B cell (primary cell): ENCODE results near the gene CCK. TPM values are rescaled to one million over a fixed set of nuclear protein-coding genes. Genes with fewer than 3 reads are reported as not detected.

Source experiments
- ATAC-seq: fragments of 200-7000 bp; cut with Tn5 transposase; one replicate; pipeline ENCODE4 v1.10.0; 2021; ENCODE audit warnings: low read depth, mild to moderate bottlenecking, moderate number of reproducible peaks, moderate library complexity
- CTCF ChIA-PET: fragments of 350-600 bp; sonication (Branson Sonifier 250); formaldehyde crosslinking; loops from one replicate; lab custom pipeline; 2021; ENCODE audit warnings: antibody characterized with exemption, inconsistent platforms; lab: Charles Lee
- POLR2A ChIA-PET: fragments of 350-600 bp; sonication (Branson Sonifier 250); formaldehyde crosslinking; loops from one replicate; lab custom pipeline; 2021; ENCODE audit warnings: antibody characterized with exemption; lab: Charles Lee
- DNase-seq: peaks from one replicate; pipeline ENCODE4 v3.0.0; 2013
- H2AFZ ChIP-seq: 2 replicates; pipeline ENCODE4 v1.6.1; 2012; ENCODE audit warnings: mild to moderate bottlenecking, low read depth, low read length; ENCODE audit not compliant: insufficient read depth, poor library complexity, severe bottlenecking
- H3K27ac ChIP-seq, 2 donors: 1 replicate in 1 of 2; 2 replicates in 1 of 2; pipeline ENCODE4 v1.5.1; 2012 to 2013; ENCODE audit warnings: low read length in 2 of 2, mild to moderate bottlenecking in 2 of 2, moderate library complexity in 1 of 2
- H3K27me3 ChIP-seq, 4 experiments: fragments of 200-600 bp in 1 of 4; sonication (generic) in 1 of 4; replicated peaks in 1 of 4; 1 replicate in 2 of 4; 2 replicates in 2 of 4; pipeline versions ENCODE4 v1.6.1 to v1.7.0; 2013 to 2016; ENCODE audit warnings: low read length in 3 of 4, mild to moderate bottlenecking in 2 of 4, mixed read lengths in 1 of 4, moderate library complexity in 1 of 4; ENCODE audit not compliant: insufficient read depth in 4 of 4, control insufficient read depth in 3 of 4; ENCODE audit errors: control extremely low read depth in 1 of 4
- H3K36me3 ChIP-seq, 2 experiments: replicated peaks in 1 of 2; 1 replicate in 1 of 2; 2 replicates in 1 of 2; pipeline versions ENCODE4 v1.6.1 to v1.7.1; 2013; ENCODE audit warnings: low read length in 1 of 2; ENCODE audit not compliant: insufficient read depth in 2 of 2, control insufficient read depth in 1 of 2; ENCODE audit errors: control extremely low read depth in 1 of 2, extremely low read depth in 1 of 2
- H3K4me1 ChIP-seq, 2 donors: fragments of 200-600 bp in 1 of 2; sonication (generic) in 1 of 2; 1 replicate in 1 of 2; 2 replicates in 1 of 2; pipeline versions ENCODE4 v1.5.1 to v1.6.1; 2013 to 2017; ENCODE audit warnings: low read length in 2 of 2; ENCODE audit not compliant: control insufficient read depth in 2 of 2, insufficient read depth in 2 of 2
- H3K4me2 ChIP-seq: replicated peaks from 2 replicates; pipeline ENCODE3; 2012; ENCODE audit warnings: mild to moderate bottlenecking, low read depth, low read length; ENCODE audit not compliant: poor library complexity, severe bottlenecking
- H3K4me3 ChIP-seq, 5 experiments: fragments of 200-600 bp in 1 of 5; sonication (generic) in 1 of 5; 1 replicate in 3 of 5; 2 replicates in 2 of 5; pipeline versions ENCODE4 v1.5.1 to v1.7.0; 2011 to 2016; ENCODE audit warnings: low read length in 4 of 5, mild to moderate bottlenecking in 4 of 5, low read depth in 2 of 5, control low read depth in 1 of 5, moderate library complexity in 1 of 5; ENCODE audit not compliant: insufficient read depth in 1 of 5; ENCODE audit errors: control extremely low read depth in 1 of 5, extremely low read depth in 1 of 5
- H3K79me2 ChIP-seq: fragments of 200-600 bp; sonication (generic); one replicate; pipeline ENCODE4 v1.6.0; 2016; ENCODE audit warnings: low read length; ENCODE audit not compliant: control insufficient read depth, insufficient read depth
- H3K9ac ChIP-seq: fragments of 200-600 bp; sonication (generic); 2 replicates; pipeline ENCODE4 v1.6.1; 2017; ENCODE audit warnings: mild to moderate bottlenecking, low read length, moderate library complexity
- H3K9me3 ChIP-seq, 3 donors: one replicate each; pipeline versions ENCODE4 v1.6.1 to v1.7.1; 2013; ENCODE audit warnings: low read length in 2 of 3; ENCODE audit not compliant: control insufficient read depth in 2 of 3, insufficient read depth in 1 of 3; ENCODE audit errors: control extremely low read depth in 1 of 3
- H4K20me1 ChIP-seq: 2 replicates; pipeline ENCODE4 v1.6.0; 2012; ENCODE audit warnings: mild to moderate bottlenecking, low read length; ENCODE audit not compliant: insufficient read depth, control insufficient read depth, poor library complexity, severe bottlenecking
- H3K27ac Mint-ChIP-seq: one replicate; pipeline ENCODE4 v1.8.0; 2021; ENCODE audit warnings: mixed read lengths
- H3K27me3 Mint-ChIP-seq: one replicate; pipeline ENCODE4 v1.8.0; 2021; ENCODE audit warnings: mixed read lengths
- H3K4me1 Mint-ChIP-seq: one replicate; pipeline ENCODE4 v1.8.0; 2021; ENCODE audit warnings: mixed read lengths
- H3K4me3 Mint-ChIP-seq: one replicate; pipeline ENCODE4 v1.8.0; 2021; ENCODE audit warnings: mixed read lengths
- H3K9me3 Mint-ChIP-seq: one replicate; pipeline ENCODE4 v1.8.0; 2022; ENCODE audit warnings: mixed read lengths; ENCODE audit not compliant: insufficient read depth
- CTCF ChIP-seq: fragments of 200-600 bp; IDR thresholded peaks from one replicate; pipeline ENCODE4 v1.8.0; 2022; ENCODE audit warnings: antibody characterized with exemption, mild to moderate bottlenecking
- EZH2 ChIP-seq: IDR thresholded peaks from 2 replicates; pipeline ENCODE4 v1.6.1; 2012; ENCODE audit warnings: borderline replicate concordance, low read depth, mild to moderate bottlenecking, moderate library complexity, low read length; ENCODE audit not compliant: insufficient read depth, poor library complexity, severe bottlenecking
- WGBS: methylation state at CpG from one replicate; pipeline ENCODE4 v1.1.5; 2013; ENCODE audit warnings: missing lambda C conversion rate; ENCODE audit not compliant: insufficient coverage; 5-methylcytosine and 5-hydroxymethylcytosine counted together
- intact Hi-C: fragments of 100-400 bp; cut with micrococcal nuclease; formaldehyde crosslinking; loops from one replicate; pipeline ENCODE4 v1.10.0; 2022
- polyA plus RNA-seq: library from polyadenylated mRNA; depleted of rRNA; stranded (reverse); fragments of >200 nt; gene quantifications from 2 replicates; pipeline ENCODE4 v1.2.3, GENCODE V29; 2012
- total RNA-seq, 2 donors: library from RNA; stranded (reverse); fragments of 120-200 nt in 1 of 2; gene quantifications; 1 replicate in 1 of 2; 2 replicates in 1 of 2; pipeline versions ENCODE4 v1.2.3 to v1.2.4, GENCODE V29; 2013 to 2022

Gene CCK
- total and polyA plus RNA-seq, 2 donors (not counting 1 experiment from before 2014, with no cell fraction given): not detected

GRCh38 chr3:42214064-42214463, 51.9 kb downstream of the CCK start:
- POLR2A ChIA-PET: no interaction called here
- peak overlapping the region; percentile 62 for H3K27ac Mint-ChIP-seq
- peak overlapping the region; percentile 37 for H3K4me3 Mint-ChIP-seq
- peaks cover 0 to 69% of the 10 kb centered on the region in 2 experiments for H3K36me3 ChIP-seq
- H4K20me1 ChIP-seq: no peaks in the 10 kb centered on the region
- no peaks in the 10 kb centered on the region for H3K27me3 Mint-ChIP-seq
- peak overlapping the region in 1 of 2 donors; percentile 45 for H3K27ac ChIP-seq
- no peak overlapping the region for H3K9ac ChIP-seq
- peaks cover 47 to 49% of the 10 kb centered on the region in 2 donors for H3K4me1 ChIP-seq
- H3K4me3 ChIP-seq: no peak overlapping the region
- peak overlapping the region; percentile 45 for H3K4me2 ChIP-seq
- no peak overlapping the region for H2AFZ ChIP-seq
- peaks cover 61% of the 10 kb centered on the region for H3K4me1 Mint-ChIP-seq
- CTCF ChIA-PET: interaction anchor here (1.8 to 2.9 kb wide), 2 partner anchors 23 to 320 kb away, joined by 4 to 13 read pairs; no protein-coding TSS in a partner anchor
- WGBS: no CpG with 5 or more reads among the region's 2 CpGs
- no peaks in the 10 kb centered on the region for H3K9me3 ChIP-seq
- H3K79me2 ChIP-seq: peaks cover 4% of the 10 kb centered on the region
- no peaks in the 10 kb centered on the region for H3K9me3 Mint-ChIP-seq
- ATAC-seq (no peak), DNase-seq (no peak)
- intact Hi-C loops: no loop called here
- no peaks in the 10 kb centered on the region for H3K27me3 ChIP-seq
- TF ChIP-seq CTCF (no peak), EZH2 (no peak)

GRCh38 chr3:42213417-42213816, 52.6 kb downstream of the CCK start:
- 0% methylated on average over 1 of the region's 6 CpGs for WGBS
- POLR2A ChIA-PET: no interaction called here
- no peaks in the 10 kb centered on the region for H3K9me3 Mint-ChIP-seq

More at GRCh38 chr3:42213417-42213816, 52.6 kb downstream of the CCK start:
- Histone ChIP-seq H3K4me2 (peak overlapping the region; percentile 45), H3K79me2 (peaks cover under 1% of the 10 kb centered on the region), H4K20me1 (no peaks in the 10 kb centered on the region), H3K27me3 (no peaks in the 10 kb centered on the region), H3K36me3 (peaks cover 0 to 71% of the 10 kb centered on the region in 2 experiments), H3K9me3 (no peaks in the 10 kb centered on the region), H2AFZ (no peak overlapping the region), H3K27ac (peak overlapping the region in 1 of 2 donors; percentile 45), H3K4me3 (no peak overlapping the region), H3K4me1 (peaks cover 47 to 49% of the 10 kb centered on the region in 2 donors), H3K9ac (peak overlapping the region; percentile 12)
- DNase-seq: peak; percentile 34
- peak; percentile 28 for ATAC-seq
- Mint-ChIP-seq H3K4me1 (peaks cover 61% of the 10 kb centered on the region), H3K27ac (peak overlapping the region; percentile 62), H3K4me3 (peak overlapping the region; percentile 38), H3K27me3 (no peaks in the 10 kb centered on the region)
- intact Hi-C loops: no loop called here
- CTCF ChIA-PET: interaction anchor here (1.8 to 2.9 kb wide), 2 partner anchors 22 to 319 kb away, joined by 4 to 13 read pairs; no protein-coding TSS in a partner anchor
- TF ChIP-seq CTCF (no peak), EZH2 (no peak)
